Breast epithelium (tissue), 3 donors: Measurements from ENCODE around the gene UBL4B.

Experiments used
- POLR2AphosphoS5 ChIP-seq, 3 donors: sonication (generic); formaldehyde crosslinking; IDR thresholded peaks; one replicate each; pipeline ENCODE4 v1.6.1; 2017; ENCODE audit warnings: antibody characterized with exemption in 3 of 3
- TF ChIP-seq, protein P1 (sequence below), 3 donors: fragments of 450-650 bp; IDR thresholded peaks; one replicate each; pipeline ENCODE4 v1.5.1; 2016 to 2017; ENCODE audit warnings: antibody characterized with exemption in 3 of 3, mild to moderate bottlenecking in 3 of 3, moderate library complexity in 3 of 3

DNA sequence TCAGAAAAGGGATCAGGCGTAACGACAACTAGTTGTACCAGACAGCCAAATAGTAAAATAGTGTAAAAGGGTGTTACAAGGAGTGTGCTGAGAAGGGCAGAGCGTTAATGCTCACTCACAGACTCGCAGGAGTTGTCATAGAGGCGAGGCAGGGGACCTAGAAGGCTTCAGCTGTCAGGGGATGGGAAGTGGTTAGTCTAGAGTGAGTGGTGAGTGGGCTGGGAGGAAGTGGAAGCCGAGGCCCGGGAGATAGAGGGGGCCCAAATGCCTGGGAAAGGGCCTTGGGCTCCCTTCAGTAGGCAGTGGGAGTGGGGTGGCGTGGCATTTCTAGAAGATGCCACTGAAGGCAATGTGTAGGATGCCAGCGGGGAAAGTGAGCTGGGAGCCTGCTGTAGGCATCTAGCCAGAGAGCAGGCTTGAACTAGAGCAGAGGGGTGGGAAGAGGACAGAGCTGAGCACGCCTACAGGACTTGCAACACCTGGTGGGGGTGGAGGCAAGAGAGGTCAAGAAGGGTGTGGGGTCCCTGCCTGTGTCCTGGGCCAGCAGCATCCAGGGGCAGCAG, 48.4 kb downstream of the UBL4B start:
- TF ChIP-seq, protein P1, sequence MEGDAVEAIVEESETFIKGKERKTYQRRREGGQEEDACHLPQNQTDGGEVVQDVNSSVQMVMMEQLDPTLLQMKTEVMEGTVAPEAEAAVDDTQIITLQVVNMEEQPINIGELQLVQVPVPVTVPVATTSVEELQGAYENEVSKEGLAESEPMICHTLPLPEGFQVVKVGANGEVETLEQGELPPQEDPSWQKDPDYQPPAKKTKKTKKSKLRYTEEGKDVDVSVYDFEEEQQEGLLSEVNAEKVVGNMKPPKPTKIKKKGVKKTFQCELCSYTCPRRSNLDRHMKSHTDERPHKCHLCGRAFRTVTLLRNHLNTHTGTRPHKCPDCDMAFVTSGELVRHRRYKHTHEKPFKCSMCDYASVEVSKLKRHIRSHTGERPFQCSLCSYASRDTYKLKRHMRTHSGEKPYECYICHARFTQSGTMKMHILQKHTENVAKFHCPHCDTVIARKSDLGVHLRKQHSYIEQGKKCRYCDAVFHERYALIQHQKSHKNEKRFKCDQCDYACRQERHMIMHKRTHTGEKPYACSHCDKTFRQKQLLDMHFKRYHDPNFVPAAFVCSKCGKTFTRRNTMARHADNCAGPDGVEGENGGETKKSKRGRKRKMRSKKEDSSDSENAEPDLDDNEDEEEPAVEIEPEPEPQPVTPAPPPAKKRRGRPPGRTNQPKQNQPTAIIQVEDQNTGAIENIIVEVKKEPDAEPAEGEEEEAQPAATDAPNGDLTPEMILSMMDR (IDR thresholded peaks at IDR 0.05): no peak
- TF ChIP-seq POLR2AphosphoS5 (IDR thresholded peaks at IDR 0.05): no peak
